ENCODE results near the gene GOLM1.

DNA sequence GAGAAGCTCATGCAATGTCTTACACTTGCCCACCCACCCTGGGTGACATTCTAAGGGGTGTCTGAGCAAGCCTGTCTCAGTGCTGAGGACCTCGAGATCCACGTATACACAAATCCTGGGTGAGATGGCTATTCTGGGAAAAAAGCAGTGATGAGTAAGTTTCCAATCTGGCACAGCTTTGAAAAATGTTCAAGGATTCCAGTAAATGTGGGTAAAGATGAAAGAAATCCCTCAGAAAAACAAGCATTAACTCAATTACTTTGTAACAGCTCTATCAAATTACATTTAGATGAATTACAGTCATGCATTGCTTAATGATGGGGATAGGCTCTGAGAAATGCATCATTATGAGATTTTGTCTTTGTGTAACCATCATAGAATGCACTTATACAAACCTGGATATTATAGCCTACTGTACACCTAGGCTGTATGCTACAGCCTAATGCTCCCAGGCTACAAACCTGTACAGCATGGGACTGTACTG, 26.9 kb downstream of the GOLM1 start:
- TF ChIP-seq CTCF (conservative IDR thresholded peaks at IDR 0.05 in 1 of 2, IDR thresholded peaks at IDR 0.05 in 1 of 2; ENCODE audit: extremely low read depth in 1 of 2, insufficient read depth in 1 of 2, low read depth in 1 of 2, low read length in 2 of 2) (no peak), EZH2 (IDR thresholded peaks at IDR 0.05; ENCODE audit: borderline replicate concordance, low read length) (no peak)

Measured in mammary epithelial cell (primary cell).